GM21717 (cell line): ENCODE results near the gene PROCA1.

ENCODE experiments used
- ATAC-seq: cut with Tn5 transposase; IDR thresholded peaks from one replicate; pipeline ENCODE4 v1.9.1; 2021; ENCODE audit warnings: mild to moderate bottlenecking, moderate library complexity; ENCODE audit not compliant: unreplicated experiment

PROCA1 gene, protein sequence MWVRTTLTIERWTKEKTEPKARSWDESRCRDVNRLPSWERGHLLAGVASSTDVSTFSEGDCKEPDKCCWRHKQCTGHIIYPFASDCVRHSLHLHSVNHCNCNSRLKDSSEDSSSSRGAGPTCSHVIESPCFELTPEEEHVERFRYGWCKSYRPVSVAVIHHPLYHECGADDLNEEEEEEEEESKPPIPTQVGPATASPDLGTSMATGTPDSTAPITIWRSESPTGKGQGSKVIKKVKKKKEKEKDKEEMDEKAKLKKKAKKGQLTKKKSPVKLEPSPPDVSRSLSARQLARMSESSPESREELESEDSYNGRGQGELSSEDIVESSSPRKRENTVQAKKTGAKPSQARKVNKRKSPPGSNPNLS

DNA sequence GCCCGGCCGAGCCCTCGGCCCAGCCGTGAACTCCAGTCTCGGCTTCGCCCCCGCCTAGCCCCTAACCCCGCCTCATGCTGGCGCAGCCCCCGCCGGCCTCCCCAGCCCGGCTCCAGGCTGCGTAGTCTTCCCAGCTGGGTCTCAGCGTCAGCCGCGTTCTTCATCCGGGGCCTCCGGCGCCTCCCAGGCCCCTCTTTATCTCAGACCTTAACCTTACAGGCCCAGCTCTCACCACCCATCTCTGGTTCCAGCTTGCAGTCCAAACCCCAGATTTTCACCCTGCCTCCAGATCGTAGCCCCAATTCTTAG is at the start of gene PROCA1:
TSS of gene PROCA1 (minus strand) at position 166 of the 309 bp plus-strand sequence. CDS start 228 bp downstream, outside the sequence.
- no peak for ATAC-seq

DNA sequence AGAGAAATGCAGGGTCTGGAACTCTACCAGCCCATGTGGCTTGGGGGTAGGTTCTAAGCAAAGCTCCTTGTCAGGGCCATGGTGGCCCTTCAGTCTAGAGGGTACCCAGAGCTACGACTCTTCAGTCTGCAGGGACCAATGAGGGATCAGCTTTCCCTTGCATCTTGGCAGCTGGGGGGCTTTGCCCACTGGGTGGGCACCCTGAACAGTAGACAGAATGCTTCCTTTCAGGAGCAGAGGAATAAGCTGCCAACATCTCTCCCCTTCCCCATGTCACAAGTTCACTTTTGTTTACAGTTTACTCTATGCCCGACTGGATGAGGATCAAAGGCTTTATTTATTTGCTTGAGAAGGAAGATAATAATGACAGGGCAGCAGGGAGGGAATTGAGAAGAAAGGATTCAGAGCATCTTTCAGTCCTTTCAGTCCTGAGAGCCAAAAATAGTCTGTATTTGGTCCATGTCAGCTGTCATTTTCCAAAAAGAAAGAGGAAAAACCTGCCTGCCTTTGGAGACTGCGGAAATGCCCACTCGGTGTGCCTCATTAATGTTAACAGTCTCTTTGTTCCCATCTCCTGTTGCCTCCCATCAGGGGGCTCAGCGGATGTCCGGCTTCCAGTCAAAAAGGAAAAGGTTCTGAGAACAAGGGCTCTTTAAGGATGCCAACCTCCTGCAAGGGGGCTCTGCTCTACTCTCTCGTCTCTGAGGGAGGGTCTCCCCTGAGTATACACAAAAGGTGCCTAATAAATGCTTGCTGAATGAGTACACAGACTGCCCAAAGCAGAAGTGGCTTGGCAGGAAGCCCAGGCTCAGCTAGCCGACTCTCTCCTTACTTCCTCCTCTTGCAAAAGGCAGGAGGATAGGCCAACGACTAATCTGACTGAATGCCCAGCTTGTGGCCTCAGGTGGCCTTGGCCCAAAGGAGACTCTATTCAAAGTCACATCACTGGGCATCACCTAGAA is 49.2 kb upstream of the PROCA1 start:
- ATAC-seq: no peak

DNA sequence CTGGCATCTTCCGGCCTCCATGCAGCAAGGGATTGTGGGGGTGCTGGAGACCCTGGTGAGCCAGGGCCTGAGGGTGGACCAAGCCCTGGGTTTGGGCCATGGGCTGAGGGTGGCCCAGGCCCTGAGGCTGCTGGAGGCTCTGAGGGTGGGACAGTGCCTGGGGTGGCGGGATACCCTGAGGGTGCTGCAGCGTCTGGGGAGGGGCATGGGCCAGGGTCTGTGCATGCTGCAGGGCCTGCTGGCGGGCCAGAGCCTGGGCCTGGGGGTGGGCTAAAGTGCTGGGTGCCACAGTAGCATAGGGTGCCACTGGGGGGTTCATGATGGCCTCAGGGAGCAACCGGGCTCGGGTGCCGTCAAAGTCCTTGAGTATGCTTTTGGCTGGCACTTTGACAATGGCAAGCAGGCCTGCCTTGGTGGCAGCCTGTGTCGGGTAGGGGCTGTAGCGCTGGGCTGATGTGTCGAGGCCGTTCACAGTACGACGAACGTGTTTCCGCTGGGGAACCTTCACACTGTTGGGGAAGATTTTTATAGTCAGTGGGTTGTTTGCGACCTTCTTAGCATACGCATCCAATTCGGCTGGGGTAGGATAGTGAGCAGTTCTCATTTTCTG is 47.7 kb upstream of the PROCA1 start:
- no peak for ATAC-seq

DNA sequence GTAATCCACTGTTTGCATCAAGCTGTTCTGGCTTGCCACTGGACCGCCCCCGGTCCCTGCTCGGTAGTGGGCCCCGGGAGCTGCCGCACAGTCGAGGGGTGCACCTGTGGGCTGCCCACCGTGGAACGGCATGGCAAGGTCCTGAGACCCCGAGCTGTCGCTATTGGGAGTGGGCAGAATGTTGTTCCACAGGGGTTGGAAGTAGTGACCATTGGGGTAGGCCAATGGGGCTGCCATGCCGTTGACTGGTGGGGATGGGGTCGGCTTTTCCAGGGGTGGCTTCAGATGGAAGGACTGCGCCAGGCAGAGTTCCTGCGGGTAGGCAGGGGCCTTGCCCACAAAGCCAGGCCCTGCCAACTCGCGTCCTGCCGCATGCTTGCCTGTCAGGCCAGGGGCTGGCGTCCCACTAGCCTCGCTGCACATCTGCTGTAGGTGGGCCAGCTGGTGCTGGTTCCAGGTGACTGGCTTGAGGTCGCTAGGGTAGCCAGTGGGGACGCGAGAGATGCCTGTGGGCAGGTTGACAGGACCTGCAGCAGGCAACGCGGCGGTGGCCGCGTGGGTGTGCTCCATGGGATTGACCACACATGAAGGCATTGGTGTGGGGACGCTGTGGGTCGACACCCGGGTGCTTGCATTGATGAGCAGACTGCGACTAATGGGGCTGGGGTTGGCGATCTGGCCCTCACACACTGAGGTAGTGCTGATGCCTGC is 46.9 kb upstream of the PROCA1 start:
- ATAC-seq: no peak

DNA sequence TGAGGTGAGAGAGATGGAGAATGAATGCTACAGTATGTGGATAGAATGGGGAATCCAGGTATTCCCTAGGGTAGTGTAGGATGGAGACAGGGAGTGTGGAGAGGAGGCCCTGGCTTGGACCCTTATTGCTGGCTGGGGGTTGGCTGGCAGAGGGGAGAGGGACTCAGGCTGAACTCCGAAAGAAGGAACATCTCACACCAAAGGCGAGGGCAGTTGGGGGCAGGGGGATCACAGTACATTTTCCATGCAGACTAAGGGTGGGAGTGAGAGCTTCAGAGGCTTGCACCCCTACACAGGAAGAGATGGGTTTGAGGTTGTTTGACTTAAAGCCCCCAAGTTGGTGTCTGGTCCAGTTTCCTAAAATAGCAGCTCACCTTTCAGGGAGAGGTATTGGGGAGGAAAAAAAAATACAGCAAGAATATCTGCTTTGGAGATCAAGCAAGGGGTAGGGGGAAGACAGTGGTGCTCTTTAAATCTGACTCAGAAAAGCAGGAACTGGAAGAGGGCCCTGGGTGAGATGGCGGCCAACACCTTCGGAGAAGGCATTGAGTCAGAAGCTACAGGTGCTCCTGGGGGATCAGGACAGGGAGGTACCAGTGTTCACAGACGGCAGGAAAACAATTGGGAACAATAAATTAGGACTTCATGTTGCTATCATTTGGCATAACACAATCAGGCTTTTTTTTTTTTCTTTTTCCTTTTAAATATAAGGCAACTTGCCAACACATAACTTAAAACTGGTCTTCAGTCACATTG is 44.5 kb upstream of the PROCA1 start:
- ATAC-seq: no peak

DNA sequence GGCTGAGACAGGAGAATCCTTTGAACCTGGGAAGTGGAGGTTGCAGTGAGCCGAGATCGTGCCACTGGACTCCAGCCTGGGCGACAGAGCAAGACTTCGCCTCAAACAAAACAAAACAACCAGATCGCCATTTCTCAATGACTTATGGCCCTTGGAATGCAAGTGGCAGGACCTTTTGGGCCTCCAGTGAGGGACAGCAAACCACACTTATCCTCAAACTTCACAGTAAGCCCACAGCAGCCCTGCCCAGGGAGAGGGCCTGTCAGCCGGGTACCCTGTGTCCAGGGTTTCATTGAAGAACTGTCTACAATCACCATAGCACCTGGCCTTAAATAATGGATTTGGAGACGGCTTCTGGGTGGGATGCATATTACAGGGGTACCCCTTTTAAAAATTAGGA is 43.8 kb upstream of the PROCA1 start:
- no peak for ATAC-seq

DNA sequence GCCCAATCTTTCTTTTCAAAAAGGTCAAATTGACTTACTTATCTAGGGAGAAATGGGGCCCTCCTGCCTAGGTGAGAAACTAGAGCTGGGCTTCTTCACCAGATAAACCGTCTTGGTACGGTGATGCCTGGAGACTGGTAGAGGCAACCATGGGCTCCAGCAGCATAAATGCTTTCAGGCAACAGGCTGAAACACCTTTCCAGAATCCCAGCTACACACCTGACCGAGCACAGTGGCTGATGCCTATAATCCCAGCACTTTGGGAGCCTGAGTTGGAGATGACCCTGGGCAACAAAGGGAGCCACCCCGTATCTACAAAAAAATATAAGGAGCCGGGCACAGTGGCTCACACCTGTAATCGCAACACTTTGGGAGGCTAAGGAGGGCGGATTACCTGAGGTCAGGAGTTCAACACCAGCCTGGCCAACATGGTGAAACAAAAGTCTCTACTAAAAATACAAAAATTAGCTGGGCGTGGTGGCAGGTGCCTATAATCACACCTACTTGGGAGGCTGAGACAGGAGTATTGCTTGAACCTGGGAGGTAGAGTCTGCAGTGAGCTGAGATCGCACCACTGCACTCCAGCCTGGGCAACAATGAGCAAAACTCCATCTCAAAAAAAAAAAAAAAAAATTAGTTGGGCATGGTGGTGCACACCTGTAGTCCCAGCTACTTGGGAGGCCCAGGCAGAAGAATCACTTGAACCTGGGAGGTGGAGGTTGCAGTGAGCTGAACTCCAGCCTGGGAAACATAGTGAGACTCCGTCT is 40.1 kb upstream of the PROCA1 start:
- no peak for ATAC-seq

DNA sequence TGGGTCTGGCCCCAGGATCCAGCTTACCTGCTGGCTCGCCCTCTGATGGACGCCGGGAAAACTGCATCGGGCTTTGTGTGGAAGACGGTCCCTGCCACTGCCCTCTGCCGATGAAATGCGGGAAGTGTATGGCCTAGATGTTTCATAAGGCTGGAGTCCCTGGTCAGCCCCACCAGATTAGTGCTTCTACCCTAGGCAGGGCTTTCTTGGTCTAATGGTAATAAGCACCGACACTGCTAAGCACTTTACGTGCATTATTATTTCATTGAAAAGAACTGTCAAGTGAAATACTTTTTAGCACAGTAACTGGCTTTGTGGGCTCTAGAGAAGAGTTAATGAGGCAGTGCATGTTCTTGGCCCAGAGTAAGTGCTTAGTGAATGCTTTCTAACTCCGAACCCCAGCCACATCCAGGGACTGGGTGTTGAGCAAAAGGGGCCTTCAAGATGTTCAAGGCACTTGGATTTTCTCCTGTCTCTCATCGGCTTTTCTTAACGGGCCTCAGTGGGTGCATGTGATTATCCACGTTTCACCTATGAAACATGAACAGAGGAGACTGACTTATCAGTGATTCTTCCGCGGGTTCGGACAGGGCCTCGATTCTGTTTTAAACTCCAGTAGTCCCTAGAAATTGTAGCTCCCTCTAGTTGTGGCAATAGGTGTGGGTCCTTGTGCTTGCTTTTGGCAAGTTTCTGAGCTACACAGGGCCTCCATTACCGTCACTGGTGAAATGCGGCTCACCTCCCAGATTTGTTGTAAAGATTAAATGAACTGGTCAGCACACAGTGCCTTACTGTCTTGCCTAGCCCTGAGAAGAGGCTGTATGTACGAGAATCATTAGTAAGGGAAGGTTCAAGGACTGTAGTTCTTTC is 38.7 kb upstream of the PROCA1 start:
- peak; percentile 52 for ATAC-seq

DNA sequence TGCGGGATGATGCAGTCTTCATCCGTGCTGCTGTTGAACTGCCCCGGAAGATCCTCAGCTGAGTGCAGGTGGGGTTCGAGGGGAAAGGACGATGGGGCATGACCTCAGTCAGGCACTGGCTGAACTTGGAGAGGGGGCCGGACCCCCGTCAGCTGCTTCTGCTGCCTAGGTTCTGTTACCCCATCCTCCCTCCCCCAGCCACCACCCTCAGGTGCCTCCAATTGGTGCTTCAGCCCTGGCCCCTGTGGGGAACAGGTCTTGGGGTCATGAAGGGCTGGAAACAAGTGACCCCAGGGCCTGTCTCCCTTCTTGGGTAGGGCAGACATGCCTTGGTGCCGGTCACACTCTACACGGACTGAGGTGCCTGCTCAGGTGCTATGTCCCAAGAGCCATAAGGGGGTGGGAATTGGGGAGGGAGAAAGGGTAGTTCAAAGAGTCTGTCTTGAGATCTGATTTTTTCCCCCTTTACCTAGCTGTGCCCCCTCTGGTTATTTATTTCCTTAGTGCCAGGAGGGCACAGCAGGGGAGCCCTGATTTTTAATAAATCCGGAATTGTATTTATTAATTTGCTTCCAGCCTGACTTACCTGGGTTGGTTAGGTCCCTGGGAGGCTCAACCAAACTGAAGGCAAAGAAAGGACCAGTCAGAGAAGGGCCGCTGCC is 38.0 kb upstream of the PROCA1 start:
- no peak for ATAC-seq

DNA sequence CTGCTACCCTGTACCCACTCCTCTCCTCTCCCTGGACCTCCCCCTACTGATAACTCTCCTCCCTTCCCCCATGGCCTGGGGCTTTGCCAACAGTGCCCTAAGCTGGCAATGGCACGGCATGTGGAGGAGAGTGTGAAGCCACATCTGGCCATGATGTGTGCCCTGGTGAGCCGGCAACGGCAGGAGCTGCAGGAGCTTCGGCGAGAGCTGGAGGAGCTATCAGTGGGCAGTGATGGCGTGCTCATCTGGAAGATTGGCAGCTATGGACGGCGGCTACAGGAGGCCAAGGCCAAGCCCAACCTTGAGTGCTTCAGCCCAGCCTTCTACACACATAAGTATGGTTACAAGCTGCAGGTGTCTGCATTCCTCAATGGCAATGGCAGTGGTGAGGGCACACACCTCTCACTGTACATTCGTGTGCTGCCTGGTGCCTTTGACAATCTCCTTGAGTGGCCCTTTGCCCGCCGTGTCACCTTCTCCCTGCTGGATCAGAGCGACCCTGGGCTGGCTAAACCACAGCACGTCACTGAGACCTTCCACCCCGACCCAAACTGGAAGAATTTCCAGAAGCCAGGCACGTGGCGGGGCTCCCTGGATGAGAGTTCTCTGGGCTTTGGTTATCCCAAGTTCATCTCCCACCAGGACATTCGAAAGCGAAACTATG is 37.3 kb upstream of the PROCA1 start:
- ATAC-seq: no peak

DNA sequence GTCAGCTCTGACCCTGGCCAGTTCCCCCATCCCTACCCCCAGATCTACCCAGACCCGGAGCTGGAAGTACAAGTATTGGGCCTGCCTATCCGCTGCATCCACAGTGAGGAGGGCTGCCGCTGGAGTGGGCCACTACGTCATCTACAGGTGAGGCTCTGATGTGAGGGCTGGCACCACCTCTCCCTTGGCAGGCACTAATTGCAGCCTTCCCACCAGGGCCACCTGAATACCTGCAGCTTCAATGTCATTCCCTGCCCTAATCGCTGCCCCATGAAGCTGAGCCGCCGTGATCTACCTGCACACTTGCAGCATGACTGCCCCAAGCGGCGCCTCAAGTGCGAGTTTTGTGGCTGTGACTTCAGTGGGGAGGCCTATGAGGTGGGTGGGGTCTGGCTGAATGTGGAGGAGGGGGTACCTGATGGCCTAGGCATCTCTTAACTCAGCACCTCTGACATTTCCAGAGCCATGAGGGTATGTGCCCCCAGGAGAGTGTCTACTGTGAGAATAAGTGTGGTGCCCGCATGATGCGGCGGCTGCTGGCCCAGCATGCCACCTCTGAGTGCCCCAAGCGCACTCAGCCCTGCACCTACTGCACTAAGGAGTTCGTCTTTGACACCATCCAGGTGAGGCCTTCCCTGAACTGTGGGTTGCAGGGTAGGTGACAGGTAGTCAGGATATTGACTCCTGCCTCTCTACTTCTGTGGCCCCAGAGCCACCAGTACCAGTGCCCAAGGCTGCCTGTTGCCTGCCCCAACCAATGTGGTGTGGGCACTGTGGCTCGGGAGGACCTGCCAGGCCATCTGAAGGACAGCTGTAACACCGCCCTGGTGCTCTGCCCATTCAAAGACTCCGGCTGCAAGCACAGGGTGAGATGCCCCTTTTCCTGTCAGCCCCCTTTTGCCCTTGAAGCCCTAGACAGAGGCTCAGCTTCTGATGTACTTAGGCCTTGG is 36.4 kb upstream of the PROCA1 start:
- no peak for ATAC-seq

DNA sequence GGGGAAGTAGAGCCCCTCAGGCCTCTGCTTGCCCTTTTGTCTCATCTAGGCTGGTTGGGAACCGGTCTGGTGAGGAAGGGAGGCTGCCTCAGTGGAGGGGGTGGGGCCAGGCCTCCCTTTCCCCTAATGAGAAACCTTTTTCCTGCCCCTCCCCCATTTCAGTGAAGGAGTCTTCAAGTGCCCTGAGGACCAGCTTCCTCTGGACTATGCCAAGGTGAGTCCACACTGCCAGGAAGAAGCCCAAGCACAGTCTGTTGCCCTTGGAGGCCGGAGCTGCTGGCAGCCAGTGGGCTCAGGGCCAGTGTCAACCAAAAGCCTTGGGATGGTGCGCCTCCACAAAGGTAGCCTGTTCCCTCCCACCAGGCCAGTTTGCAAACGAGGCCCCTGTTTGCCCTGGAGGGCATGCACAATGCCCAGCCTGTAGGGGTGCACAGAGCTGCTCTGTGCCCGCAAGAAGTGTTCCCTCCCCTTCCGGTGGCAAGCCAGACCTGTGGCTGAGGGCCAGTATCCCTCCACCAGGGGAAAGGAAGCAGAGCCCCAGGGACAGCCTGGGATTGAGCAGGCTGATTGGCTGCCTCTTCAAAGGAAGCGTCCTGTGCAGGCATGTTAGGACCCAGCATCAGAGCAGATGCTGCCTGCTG is 35.5 kb upstream of the PROCA1 start:
- ATAC-seq: no peak

DNA sequence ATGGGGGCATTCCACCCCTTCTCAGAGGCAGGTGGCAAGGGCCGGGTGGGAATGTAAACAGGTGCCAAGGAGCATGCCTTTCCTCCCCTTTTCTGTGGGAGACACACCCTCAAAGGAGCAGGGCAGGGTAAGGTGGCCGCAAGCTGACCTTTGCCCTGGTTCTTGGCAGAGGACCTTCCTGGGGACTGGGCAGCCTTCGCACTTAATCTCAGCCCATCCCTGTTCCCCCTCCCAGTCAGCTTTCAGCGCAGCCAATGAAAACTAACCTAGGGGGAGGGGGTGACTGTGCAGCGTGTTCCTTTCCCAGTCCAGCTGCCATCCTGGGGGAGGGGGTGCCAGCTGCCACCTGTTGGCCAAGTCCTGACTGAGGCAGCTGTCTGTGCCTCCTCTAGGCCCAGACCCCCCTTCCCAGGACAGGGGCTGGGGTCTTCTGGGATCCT is 34.9 kb upstream of the PROCA1 start:
- no peak for ATAC-seq

DNA sequence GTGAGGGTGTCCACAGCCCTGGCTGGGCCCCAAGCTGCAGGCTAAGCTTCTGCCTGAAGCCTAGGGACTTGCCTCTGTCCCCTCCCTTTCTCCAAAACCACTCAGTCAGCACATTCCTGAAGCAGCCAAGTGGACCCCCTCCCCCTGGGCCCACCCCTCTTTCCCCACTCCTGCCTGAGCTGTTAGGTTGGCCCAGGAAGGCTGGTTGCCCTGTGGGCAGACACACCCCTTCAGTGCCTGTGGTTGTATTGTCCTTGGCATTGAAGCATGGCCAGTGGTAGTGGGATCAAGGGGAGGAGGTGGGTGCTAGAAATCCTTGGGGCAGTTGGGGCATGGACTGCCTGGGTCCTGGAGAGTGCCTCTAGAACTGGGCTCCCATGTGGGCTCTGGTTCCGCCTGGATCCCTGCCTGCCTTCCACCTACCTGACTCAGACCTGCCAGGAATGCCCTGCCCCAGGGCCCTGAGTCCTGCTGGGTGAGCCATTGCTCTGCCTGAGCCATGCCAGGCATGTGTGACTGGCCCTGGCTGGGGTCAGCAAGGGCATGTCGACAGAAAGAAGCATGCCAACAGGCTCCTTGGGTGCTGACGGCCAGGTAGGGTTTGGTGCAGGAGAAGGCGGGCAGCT is 34.2 kb upstream of the PROCA1 start:
- no peak for ATAC-seq

DNA sequence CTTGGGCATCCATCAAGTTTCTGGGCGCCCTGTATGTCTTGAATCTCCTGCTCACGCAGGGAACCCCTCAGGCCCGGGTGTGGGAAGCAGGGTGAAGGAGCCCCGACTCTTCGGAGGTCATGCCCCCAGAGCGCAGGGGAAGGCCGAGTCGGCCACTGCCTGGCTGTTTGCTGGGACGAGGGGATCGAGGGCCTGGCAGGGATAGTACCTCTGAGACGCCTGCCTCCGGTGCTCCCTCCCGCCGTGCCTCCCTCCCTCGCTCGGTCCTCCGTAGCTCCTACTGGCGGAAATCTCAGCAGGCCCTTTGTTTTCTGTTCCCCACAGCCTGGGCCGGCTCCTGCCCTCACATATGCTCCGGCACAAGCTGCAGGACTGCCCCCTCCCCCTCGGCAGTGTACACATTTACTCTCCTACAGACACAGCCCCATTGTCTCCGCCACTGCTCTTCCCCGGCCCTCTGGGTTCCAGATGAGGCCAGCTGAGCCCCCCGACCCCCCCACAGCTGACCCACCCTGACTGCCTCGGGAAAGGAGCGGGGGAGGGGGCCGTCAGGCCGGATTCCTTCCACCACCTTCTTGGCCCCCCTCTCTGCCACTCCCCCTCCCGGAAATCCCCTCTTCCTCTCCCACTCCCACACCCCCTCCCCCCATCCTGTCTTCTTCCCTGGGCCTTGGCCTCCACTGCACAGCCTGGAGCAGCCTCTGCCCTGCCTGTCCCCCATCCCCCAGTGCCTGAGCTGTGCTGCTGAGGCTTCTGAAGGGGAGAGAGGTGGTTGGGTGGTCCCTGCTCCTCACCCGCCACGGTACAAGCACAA is 33.5 kb upstream of the PROCA1 start:
- ATAC-seq: no peak
